BJ (cell line): ENCODE results near the gene ZNF497. TPM values are rescaled to one million over a fixed set of nuclear protein-coding genes. Genes with fewer than 3 reads are reported as not detected.

Source experiments
- CTCF ChIA-PET: fragments of 350-600 bp; formaldehyde crosslinking; extraction: SDS; loops from one replicate; lab custom pipeline; 2021; ENCODE audit warnings: antibody characterized with exemption, inconsistent platforms; lab: Yijun Ruan, JAX
- POLR2A ChIA-PET: fragments of 300-600 bp; sonication (Branson Sonifier 250); formaldehyde crosslinking; extraction: SDS; loops from one replicate; lab custom pipeline; 2021; ENCODE audit warnings: antibody characterized with exemption; lab: Charles Lee
- DNase-seq: peaks from one replicate; pipeline ENCODE4 v3.0.0-alpha.2; 2011; ENCODE audit warnings: low read depth
- H3K27me3 ChIP-seq: 2 replicates; pipeline ENCODE4 v1.6.0; 2011; ENCODE audit warnings: low read length; ENCODE audit not compliant: control insufficient read depth, insufficient read depth
- H3K36me3 ChIP-seq: 2 replicates; pipeline ENCODE4 v1.5.1; 2011; ENCODE audit warnings: low read length; ENCODE audit not compliant: control insufficient read depth, insufficient read depth
- H3K4me3 ChIP-seq: 2 replicates; pipeline ENCODE4 v1.5.1; 2011; ENCODE audit warnings: low read depth, mild to moderate bottlenecking, control low read depth, low read length
- polyA plus RNA-seq: library from polyadenylated mRNA; depleted of rRNA; stranded (reverse); fragments of >200 nt; gene quantifications from 2 replicates; pipeline ENCODE4 v1.2.3, GENCODE V29; 2011
- TF ChIP-seq, protein P1 (sequence below): IDR thresholded peaks from 2 replicates; pipeline ENCODE4 v1.5.1; 2011; ENCODE audit warnings: low read depth, mild to moderate bottlenecking, control low read depth, inconsistent platforms, low read length, moderate library complexity; ENCODE audit not compliant: insufficient read depth

ZNF497 gene
- polyA plus RNA-seq, 1 experiment: 0.20 TPM

GRCh38 chr19:58399903-58400302 is 37.4 kb upstream of the ZNF497 start:
- CTCF ChIA-PET: no interaction called here

GRCh38 chr19:58398545-58398944 is 36.0 kb upstream of the ZNF497 start:
- H3K27me3 ChIP-seq: no peaks in the 10 kb centered on the region
- no peak for DNase-seq
- TF ChIP-seq, protein P1, sequence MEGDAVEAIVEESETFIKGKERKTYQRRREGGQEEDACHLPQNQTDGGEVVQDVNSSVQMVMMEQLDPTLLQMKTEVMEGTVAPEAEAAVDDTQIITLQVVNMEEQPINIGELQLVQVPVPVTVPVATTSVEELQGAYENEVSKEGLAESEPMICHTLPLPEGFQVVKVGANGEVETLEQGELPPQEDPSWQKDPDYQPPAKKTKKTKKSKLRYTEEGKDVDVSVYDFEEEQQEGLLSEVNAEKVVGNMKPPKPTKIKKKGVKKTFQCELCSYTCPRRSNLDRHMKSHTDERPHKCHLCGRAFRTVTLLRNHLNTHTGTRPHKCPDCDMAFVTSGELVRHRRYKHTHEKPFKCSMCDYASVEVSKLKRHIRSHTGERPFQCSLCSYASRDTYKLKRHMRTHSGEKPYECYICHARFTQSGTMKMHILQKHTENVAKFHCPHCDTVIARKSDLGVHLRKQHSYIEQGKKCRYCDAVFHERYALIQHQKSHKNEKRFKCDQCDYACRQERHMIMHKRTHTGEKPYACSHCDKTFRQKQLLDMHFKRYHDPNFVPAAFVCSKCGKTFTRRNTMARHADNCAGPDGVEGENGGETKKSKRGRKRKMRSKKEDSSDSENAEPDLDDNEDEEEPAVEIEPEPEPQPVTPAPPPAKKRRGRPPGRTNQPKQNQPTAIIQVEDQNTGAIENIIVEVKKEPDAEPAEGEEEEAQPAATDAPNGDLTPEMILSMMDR: no peak
- POLR2A ChIA-PET: no interaction called here
- CTCF ChIA-PET: no interaction called here
- H3K4me3 ChIP-seq: no peak overlapping the region
- peaks cover 9% of the 10 kb centered on the region for H3K36me3 ChIP-seq

More at GRCh38 chr19:58399903-58400302, 37.4 kb upstream of the ZNF497 start:
- no peak for DNase-seq
- TF ChIP-seq, protein P1: no peak
- Histone ChIP-seq H3K4me3 (no peak overlapping the region), H3K36me3 (peaks cover 2% of the 10 kb centered on the region), H3K27me3 (no peaks in the 10 kb centered on the region)
- POLR2A ChIA-PET: no interaction called here

DNA sequence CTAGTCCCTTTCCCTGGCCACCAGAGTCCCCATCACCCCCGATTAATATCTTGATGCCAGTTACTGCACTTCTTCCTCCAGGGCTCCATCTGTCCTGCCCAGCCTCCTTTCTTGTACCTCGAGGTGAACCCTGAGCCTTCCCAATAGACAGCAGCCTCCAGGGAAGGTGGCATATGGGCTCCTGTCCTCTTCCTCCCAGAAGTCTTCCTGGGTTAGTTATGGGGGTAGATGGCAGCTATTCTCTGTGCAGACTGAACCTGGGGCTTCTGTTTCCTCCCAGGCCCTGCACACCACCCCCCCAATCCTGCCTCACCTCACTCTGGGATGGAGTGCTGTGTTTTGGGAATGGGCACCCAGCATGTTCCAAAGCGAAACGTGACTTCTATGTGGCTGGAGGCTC is 35.5 kb upstream of the ZNF497 start:
- TF ChIP-seq, protein P1: no peak
- ChIA-PET POLR2A (no interaction called here), CTCF (no interaction called here)
- Histone ChIP-seq H3K27me3 (no peaks in the 10 kb centered on the region), H3K4me3 (no peak overlapping the region), H3K36me3 (peaks cover 12% of the 10 kb centered on the region)
- no peak for DNase-seq

DNA sequence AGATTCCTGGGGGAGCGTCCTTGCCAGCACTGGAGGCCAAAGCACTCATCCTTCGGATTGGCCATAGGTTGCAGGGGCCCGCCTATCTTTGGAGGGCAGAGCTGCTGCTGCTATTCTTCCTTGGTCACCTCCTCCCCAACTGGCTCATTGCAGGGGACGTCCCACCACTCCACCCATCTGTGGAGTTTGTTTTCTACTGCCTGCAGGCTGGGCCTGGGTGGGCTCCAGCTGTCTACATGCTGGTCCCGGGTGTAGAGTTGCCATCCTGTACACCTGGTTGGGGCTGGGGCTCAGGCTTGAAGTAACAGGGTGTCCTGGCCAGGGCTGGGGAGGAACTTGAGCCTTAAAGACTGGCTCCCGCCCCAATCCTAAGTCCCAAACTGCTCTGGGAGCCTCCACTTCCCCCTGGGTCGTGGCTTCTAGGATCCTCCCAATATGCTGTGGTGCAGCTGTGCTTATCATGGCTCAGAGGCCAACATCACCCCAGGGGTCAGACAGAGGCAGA is 35.0 kb upstream of the ZNF497 start:
- TF ChIP-seq, protein P1: no peak
- POLR2A ChIA-PET: no interaction called here
- DNase-seq: no peak
- CTCF ChIA-PET: no interaction called here
- peaks cover 16% of the 10 kb centered on the region for H3K36me3 ChIP-seq
- no peak overlapping the region for H3K4me3 ChIP-seq
- no peaks in the 10 kb centered on the region for H3K27me3 ChIP-seq

DNA sequence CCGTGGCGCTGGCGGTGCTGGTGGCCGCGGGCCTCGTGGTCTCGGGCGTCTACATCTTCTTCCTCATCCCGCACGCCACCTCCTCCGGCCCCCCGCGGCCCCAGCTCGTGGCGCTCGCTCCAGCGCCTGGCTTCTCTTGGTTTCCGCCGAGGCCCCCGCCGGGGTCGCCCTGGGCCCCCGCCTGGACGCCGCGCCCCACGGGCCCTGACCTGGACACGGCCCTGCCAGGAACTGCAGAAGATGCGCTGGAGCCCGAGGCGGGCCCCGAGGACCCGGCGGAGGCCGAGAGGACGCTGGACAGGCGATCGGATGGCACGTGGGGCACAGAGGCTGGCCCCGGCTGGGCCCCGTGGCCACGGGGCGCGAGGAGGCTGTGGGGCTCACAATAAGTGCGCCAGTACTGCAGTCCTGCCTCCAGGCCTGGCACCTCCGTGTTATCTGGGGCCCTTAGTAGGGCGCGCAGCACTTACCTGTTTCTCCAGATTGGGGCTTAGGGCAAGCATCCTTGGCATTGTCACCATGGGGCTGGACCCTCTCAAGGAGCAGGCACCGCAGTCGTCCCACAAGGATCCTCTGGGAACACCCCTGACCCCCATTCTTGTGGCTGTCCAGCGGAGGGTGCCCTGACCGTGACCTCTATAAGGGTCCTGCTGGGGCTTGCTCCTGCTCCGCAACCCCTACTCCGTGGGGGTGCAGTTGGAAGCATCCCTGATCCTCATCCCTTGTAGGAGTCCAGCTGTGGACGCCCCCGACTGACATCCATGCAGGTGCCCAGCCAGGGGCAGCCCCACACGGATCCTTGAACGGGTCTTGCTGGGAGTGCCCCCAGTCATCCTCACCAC is 34.4 kb upstream of the ZNF497 start:
- no peak overlapping the region for H3K4me3 ChIP-seq
- DNase-seq: no peak
- CTCF ChIA-PET: no interaction called here
- TF ChIP-seq, protein P1: no peak
- POLR2A ChIA-PET: no interaction called here
- peaks cover 16% of the 10 kb centered on the region for H3K36me3 ChIP-seq
- no peaks in the 10 kb centered on the region for H3K27me3 ChIP-seq
